Caki2 (cell line): ENCODE measurements around the gene DNAAF8. TPM values are rescaled to one million over a fixed set of nuclear protein-coding genes. Genes with fewer than 3 reads are reported as not detected.

ENCODE experiments used
- DNase-seq: peaks from one replicate; pipeline ENCODE4 v3.0.0-alpha.2; 2015; ENCODE audit warnings: low read depth
- in situ Hi-C: cut with HindIII; loops from 2 replicates; pipeline ENCODE4 v1.10.0; 2016; ENCODE audit warnings: low sequenced_read_pairs, low pct_unique_long_range_greater_than_20kb, mixed read lengths
- total RNA-seq: library from RNA; depleted of rRNA; stranded (reverse); fragments of >200 nt; shearing (Covaris generic); gene quantifications from 2 replicates; pipeline ENCODE4 v1.2.3, GENCODE V29; 2014; ENCODE audit warnings: low replicate concordance; rRNA removed

DNAAF8 gene
- 5.4 and 6.6 TPM in 2 replicates for total RNA-seq

- peak; percentile 99 for DNase-seq
- in situ Hi-C loops: no loop called here
Measured at GRCh38 chr16:4734063-4734729, at the start of gene DNAAF8, which contains the start of gene ANKS3. Gene DNAAF8 (plus strand): TSS chr16:4734537. CDS start chr16:4736515, 1,978 bp downstream. Gene ANKS3 (minus strand): TSS chr16:4734271. CDS start chr16:4730149, 4,122 bp downstream.

DNA sequence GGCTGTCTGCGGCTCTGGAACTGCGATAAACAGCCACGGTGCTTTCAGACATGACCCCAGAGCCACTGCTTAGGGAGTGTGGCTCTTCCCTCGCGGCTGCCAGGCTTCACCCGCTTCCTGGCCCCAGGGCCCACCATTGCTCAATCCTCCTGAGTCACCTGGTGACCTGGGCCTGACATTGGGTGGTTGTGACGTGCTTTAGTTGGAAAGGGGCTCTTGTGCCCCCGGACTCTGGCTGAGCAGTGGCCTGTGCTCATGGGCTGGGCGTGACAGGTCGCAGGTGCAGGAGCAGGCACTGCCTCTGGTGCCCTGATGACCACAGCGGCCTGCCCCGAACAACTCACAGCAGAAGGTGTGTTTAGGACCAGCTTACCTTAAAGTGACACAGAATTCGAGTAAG lies 49.6 kb upstream of the DNAAF8 start:
- DNase-seq: no peak

DNA sequence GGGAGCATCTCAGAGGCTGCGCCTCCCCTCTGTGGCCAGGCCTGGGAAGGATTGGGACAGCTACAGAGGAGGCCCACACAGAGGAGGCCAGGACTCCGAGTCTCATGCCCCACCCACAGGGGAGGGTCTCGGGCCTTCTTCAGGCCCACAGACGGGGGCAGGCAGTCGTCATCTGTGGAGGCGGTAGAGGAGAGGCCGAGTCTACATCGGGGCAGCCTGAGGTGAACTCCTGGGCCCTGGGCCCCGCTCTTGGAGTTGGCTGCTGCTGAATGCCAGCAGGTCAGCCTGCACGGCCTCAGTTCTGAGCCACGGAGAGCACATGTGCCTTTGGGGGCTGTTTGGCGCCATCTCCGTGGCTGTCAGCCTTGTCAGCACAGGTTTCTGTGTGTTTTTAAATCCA lies 49.0 kb upstream of the DNAAF8 start:
- in situ Hi-C loops: no loop called here
- DNase-seq: no peak

More for the DNA sequence above, 49.6 kb upstream of the DNAAF8 start:
- in situ Hi-C loops: no loop called here

- DNase-seq: no peak
- in situ Hi-C loops: no loop called here
Measured at GRCh38 chr16:4685776-4686496, 48.4 kb upstream of the DNAAF8 start.

DNA sequence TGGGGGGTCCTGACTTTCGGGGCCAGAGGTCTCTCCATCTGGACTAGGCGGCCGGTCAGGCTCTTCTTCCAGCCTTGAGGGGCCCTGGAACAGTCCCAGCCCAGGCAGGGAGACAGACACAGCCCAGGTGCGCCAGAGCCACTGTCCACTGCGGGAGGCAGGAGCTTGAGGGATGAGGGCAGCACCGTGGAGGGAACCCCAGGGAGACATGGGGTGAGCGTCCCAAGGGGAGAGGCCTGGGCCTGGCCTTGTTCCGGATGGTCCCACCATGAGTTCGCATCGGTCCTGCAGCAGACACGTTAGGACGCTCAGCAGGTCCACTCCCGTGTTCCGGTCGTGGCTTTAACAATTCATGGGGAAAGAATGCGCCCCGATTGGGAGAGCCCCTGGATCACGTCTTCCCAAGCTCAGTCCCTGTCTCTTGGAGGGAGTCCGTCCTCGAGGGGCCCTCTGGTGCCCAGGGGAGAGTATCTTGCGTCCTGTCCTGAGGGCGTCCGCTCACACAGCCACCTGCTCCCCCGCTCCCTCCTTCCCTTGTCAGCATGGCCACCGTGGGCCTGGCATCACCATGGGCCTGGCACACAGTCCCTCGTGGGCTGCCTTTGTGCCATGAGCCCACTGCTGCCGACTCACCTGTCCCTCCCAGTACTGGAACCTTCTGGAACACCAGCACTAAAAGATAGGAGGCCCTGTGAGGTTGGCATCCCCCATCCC lies 47.7 kb upstream of the DNAAF8 start:
- no peak for DNase-seq
- in situ Hi-C loops: no loop called here

DNA sequence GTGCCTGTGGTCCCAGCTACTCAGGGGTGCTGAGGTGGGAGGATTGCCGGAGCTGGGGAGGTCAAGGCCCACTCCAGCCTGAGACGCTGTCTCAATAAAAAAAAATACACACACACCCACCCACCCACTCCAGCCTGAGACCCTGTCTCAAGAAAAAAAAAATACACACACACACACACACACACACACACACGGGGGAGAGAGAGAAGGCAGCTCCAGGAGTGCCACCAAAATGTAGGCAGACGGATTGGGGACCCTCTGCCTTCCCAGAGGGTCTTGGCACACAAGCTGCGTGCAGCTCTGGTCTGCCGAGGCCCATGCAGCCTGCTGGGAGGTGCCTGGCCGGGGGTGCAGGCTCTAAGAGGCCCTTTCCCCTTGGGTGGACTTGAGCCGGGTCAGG lies 46.9 kb upstream of the DNAAF8 start:
- DNase-seq: no peak
- in situ Hi-C loops: no loop called here

DNA sequence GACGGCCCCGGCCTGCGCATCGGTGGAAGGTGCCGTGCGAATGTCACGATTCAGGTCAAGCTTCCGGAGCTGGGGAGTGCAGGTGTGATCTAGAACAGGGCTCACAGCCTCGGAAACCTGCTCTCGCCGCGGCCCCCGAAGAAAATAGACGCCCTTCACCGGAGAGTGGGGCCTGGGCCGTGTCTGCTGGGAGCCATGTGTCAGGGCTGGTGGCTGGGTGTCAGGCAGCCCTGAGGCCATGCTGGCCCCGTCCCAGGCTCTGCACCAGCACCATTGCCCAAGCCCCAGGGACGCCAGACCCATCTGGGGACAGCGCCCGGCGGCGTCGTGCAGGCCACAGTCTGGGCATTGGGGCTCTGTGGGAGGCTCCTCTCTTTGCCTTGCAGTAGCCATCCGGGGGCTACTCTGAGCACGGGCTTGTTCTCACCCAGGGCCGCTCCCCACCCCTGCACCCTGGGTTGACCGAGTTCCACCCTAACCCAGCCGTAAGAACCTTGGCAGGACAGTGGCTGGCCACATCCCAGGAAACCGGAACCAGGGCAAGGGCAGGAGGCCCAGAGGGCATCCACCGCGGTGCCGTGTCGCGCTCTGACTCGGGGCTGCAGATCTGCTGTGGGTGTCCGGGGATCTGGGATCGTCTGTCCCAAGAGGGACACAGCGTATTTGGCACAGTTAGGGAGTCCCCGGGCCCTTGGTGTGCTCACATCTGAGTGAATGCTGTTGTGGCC lies 46.2 kb upstream of the DNAAF8 start:
- no peak for DNase-seq
- in situ Hi-C loops: no loop called here

GRCh38 chr16:4688674-4689045 lies 45.7 kb upstream of the DNAAF8 start:
- in situ Hi-C loops: no loop called here
- DNase-seq: no peak

- in situ Hi-C loops: no loop called here
- DNase-seq: no peak
Measured at GRCh38 chr16:4689091-4689671, 45.2 kb upstream of the DNAAF8 start.

GRCh38 chr16:4689864-4690704 lies 44.3 kb upstream of the DNAAF8 start:
- no peak for DNase-seq
- in situ Hi-C loops: no loop called here

DNA sequence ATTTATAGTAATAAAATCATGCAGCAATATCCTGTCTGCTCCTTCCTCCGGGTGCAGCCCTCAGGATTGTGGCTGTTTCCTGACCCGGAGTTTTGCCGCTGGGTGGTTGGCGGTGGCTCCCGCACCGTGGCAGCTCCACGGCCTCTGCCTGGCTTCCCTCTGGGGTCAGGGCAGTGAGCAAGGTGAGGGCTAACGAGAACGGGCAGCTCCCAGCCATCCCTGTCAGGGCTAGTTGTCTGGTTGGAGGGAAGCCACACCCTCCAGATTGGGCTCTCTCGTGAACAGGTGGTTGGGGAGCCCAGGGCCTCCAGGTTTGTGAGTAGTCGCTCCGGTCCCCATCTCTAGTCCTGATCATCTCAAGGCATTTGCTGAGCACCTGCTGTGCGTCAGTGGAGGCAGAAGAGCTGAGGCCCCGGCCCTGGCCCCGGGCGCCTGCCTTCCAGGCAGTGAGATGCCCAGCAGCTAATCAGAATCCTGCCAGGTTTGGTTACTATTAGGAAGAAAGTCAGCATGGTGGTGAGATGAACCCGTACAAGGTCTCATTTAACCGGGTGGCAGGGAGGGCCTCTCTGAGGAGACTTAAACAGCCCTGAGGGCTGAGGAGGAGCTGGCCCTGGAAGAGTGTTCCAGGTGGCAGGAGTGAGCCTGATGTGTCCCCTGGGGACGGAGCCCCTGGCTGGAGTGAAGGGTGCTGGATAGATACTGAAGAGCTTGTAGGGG lies 43.2 kb upstream of the DNAAF8 start:
- DNase-seq: no peak
- in situ Hi-C loops: no loop called here

- in situ Hi-C loops: no loop called here
- no peak for DNase-seq
Measured at GRCh38 chr16:4691666-4692412, 42.5 kb upstream of the DNAAF8 start.

GRCh38 chr16:4692460-4693295 lies 41.7 kb upstream of the DNAAF8 start:
- no peak for DNase-seq
- in situ Hi-C loops: no loop called here

DNA sequence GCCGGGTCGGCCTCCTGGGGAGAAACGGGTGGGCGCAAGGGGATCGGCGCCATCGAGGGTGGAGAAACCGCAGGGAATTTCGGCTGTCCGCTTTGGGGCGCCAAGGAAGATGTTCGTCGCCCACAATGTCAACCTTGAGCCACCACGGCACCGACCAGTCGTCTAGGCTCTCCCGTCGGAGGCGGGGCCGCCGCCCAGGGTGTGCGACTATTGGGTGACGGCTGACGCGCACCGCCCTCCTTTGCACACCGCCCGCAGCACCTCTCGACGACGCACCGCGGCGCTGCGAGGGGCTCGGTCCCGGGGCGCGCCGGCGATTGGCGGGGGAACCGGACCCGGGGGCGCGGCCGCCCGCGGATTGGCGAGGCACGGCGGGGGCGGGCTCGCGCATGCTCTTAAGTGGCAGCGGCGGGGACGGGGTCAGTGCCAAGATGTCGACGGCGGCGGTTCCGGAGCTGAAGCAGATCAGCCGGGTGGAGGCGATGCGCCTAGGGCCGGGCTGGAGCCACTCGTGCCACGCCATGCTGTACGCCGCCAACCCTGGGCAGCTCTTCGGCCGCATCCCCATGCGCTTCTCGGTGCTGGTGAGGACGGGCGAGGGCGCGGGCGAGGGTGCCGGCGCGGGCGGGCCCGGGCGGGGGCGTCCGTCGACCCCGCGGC lies 40.9 kb upstream of the DNAAF8 start, which contains the start of gene NUDT16L1:
Gene NUDT16L1, plus strand, starts transcription at position 267 of the 660 bp plus-strand sequence. Its CDS starts 165 bp downstream, at position 432.
- in situ Hi-C loops: no loop called here
- peak; percentile 97 for DNase-seq
